Gastroesophageal sphincter (tissue), 3 donors: ENCODE data around the gene DALRD3.

Source experiments
- CTCF ChIP-seq, 4 experiments: fragments of 200-600 bp in 2 of 4; fragments of 450-650 bp in 2 of 4; sonication (generic) in 1 of 4; IDR thresholded peaks; one replicate each; pipeline ENCODE4 v1.5.1; 2017 to 2019; ENCODE audit warnings: antibody characterized with exemption in 4 of 4, mild to moderate bottlenecking in 2 of 4, moderate library complexity in 2 of 4
- EP300 ChIP-seq: sonication (generic); formaldehyde crosslinking; IDR thresholded peaks from one replicate; pipeline ENCODE4 v1.6.1; 2017; ENCODE audit warnings: antibody characterized with exemption, mild to moderate bottlenecking
- POLR2A ChIP-seq, 2 donors: fragments of 450-650 bp; IDR thresholded peaks; one replicate each; pipeline ENCODE4 v1.6.1; 2017; ENCODE audit warnings: antibody characterized with exemption in 2 of 2, mild to moderate bottlenecking in 2 of 2, moderate library complexity in 1 of 2
- POLR2AphosphoS5 ChIP-seq: sonication (generic); formaldehyde crosslinking; IDR thresholded peaks from one replicate; pipeline ENCODE4 v1.6.1; 2017; ENCODE audit warnings: antibody characterized with exemption

- TF ChIP-seq CTCF (IDR thresholded peaks at IDR 0.05) = no peak
- no peak for TF ChIP-seq POLR2A (IDR thresholded peaks at IDR 0.05)
- no peak for TF ChIP-seq EP300
- no peak for TF ChIP-seq POLR2AphosphoS5
Measured at GRCh38 chr3:48982016-48982415, 36.4 kb downstream of the DALRD3 start.
